ENCODE measurements around the gene STARD3.

The STARD3 gene

GRCh38 chr17:39660397-39661385 is 23.7 kb downstream of the STARD3 start:
- no peak for DNase-seq (ENCODE audit: low read depth in 3 of 3)

- no peak for DNase-seq (ENCODE audit: low read depth in 3 of 3)
Observed at GRCh38 chr17:39661744-39662541, 25.0 kb downstream of the STARD3 start.

- no peak for DNase-seq (ENCODE audit: low read depth in 3 of 3)
Observed at GRCh38 chr17:39662551-39663339, 25.8 kb downstream of the STARD3 start.

- DNase-seq (ENCODE audit: low read depth in 3 of 3): no peak
Observed at GRCh38 chr17:39663340-39663687, 26.4 kb downstream of the STARD3 start.

GRCh38 chr17:39663688-39664580 is 27.0 kb downstream of the STARD3 start:
- no peak for DNase-seq (ENCODE audit: low read depth in 3 of 3)

- no peak for DNase-seq (ENCODE audit: low read depth in 3 of 3)
Observed at GRCh38 chr17:39664581-39665561, 27.9 kb downstream of the STARD3 start, which contains the start of gene TCAP. Gene TCAP (plus strand): TSS chr17:39665349. CDS start chr17:39665360, 11 bp downstream.

GRCh38 chr17:39665642-39666224 is 28.8 kb downstream of the STARD3 start:
- no peak for DNase-seq (ENCODE audit: low read depth in 3 of 3)

- no peak for DNase-seq (ENCODE audit: low read depth in 3 of 3)
Observed at GRCh38 chr17:39666231-39666600, 29.3 kb downstream of the STARD3 start.

- no peak for DNase-seq (ENCODE audit: low read depth in 3 of 3)
Observed at GRCh38 chr17:39666601-39667261, 29.8 kb downstream of the STARD3 start.

- DNase-seq (ENCODE audit: low read depth in 3 of 3): no peak
Observed at GRCh38 chr17:39667262-39667944, 30.5 kb downstream of the STARD3 start.

- DNase-seq (ENCODE audit: low read depth in 3 of 3): peak; percentile 40 to 75 (median 46)
Observed at GRCh38 chr17:39667945-39668924, 31.3 kb downstream of the STARD3 start, which contains the start of gene PNMT. Gene PNMT (plus strand): TSS chr17:39668453. CDS start chr17:39668476, 23 bp downstream.

- DNase-seq (ENCODE audit: low read depth in 3 of 3): no peak
Observed at GRCh38 chr17:39669897-39670735, 33.2 kb downstream of the STARD3 start.

- DNase-seq (ENCODE audit: low read depth in 3 of 3): no peak
Observed at GRCh38 chr17:39670746-39671145, 33.8 kb downstream of the STARD3 start.

- DNase-seq (ENCODE audit: low read depth in 3 of 3): no peak
Observed at GRCh38 chr17:39671651-39672521, 34.9 kb downstream of the STARD3 start.

All from stimulated activated CD4-positive, alpha-beta T cell treated with anti-CD3 and anti-CD28 coated beads, TNF-alpha, amount 100 ng/mL, for 24 hours (primary cell).